Activated CD8-positive, alpha-beta memory T cell treated with anti-CD3 and anti-CD28 coated beads for 36 hours (primary cell): Measurements from ENCODE around the gene ADAP1. TPM values are rescaled to one million over a fixed set of nuclear protein-coding genes. Genes with fewer than 3 reads are reported as not detected.

Source experiments
- CTCF ChIA-PET: fragments of 350-600 bp; sonication (Branson Sonifier 250); formaldehyde crosslinking; loops from one replicate; lab custom pipeline; 2021; ENCODE audit warnings: antibody characterized with exemption; lab: Charles Lee
- POLR2A ChIA-PET: fragments of 350-600 bp; sonication (Branson Sonifier 250); formaldehyde crosslinking; loops from one replicate; lab custom pipeline; 2021; ENCODE audit warnings: antibody characterized with exemption; lab: Charles Lee
- total RNA-seq, 2 experiments: library from RNA; stranded (reverse); gene quantifications; one replicate each; pipeline ENCODE4 v1.2.3, GENCODE V29; 2021

Gene ADAP1
- total RNA-seq, 2 experiments from 2014 or later: 68.9 to 69.1 TPM

- ChIA-PET POLR2A (no interaction called here), CTCF (no interaction called here)
Measured at GRCh38 chr7:935164-935873, 19.2 kb downstream of the ADAP1 start.

GRCh38 chr7:934469-935163 is 19.9 kb downstream of the ADAP1 start:
- POLR2A ChIA-PET: no interaction called here
- CTCF ChIA-PET: no interaction called here

GRCh38 chr7:932651-932975 is 21.9 kb downstream of the ADAP1 start:
- CTCF ChIA-PET: interaction anchor here (0.8 kb wide), 1 partner anchor 10 kb away, joined by 3 read pairs; no protein-coding TSS in a partner anchor
- POLR2A ChIA-PET: no interaction called here

- ChIA-PET POLR2A (no interaction called here), CTCF (no interaction called here)
Measured at GRCh38 chr7:931871-932650, 22.4 kb downstream of the ADAP1 start.

GRCh38 chr7:930975-931758 is 23.3 kb downstream of the ADAP1 start:
- CTCF ChIA-PET: no interaction called here
- POLR2A ChIA-PET: no interaction called here

GRCh38 chr7:929311-929711 is 25.2 kb downstream of the ADAP1 start:
- CTCF ChIA-PET: interaction anchor here (0.9 to 1.5 kb wide), 3 partner anchors 10 to 64 kb away, joined by 3 to 4 read pairs (median 3); no protein-coding TSS in a partner anchor
- POLR2A ChIA-PET: interaction anchor here (0.6 kb wide), 2 partner anchors 11 to 23 kb away, joined by 3 to 5 read pairs; no protein-coding TSS in a partner anchor

- ChIA-PET POLR2A (no interaction called here), CTCF (interaction anchor here (1.1 kb wide), 1 partner anchor 16 kb away, joined by 5 read pairs; no protein-coding TSS in a partner anchor)
Measured at GRCh38 chr7:927031-927671, 27.3 kb downstream of the ADAP1 start.

- ChIA-PET CTCF (interaction anchor here (1.0 to 1.5 kb wide), 2 partner anchors 14 to 19 kb away, joined by 4 to 5 read pairs; no protein-coding TSS in a partner anchor), POLR2A (interaction anchor here (1.7 kb wide), 1 partner anchor 26 kb away, joined by 4 read pairs; no protein-coding TSS in a partner anchor)
Measured at GRCh38 chr7:926061-927030, 28.1 kb downstream of the ADAP1 start.

GRCh38 chr7:925601-926000 is 28.9 kb downstream of the ADAP1 start:
- ChIA-PET CTCF (interaction anchor here (1.0 to 1.5 kb wide), 2 partner anchors 15 to 18 kb away, joined by 4 to 5 read pairs; no protein-coding TSS in a partner anchor), POLR2A (interaction anchor here (1.7 kb wide), 1 partner anchor 27 kb away, joined by 4 read pairs; no protein-coding TSS in a partner anchor)

GRCh38 chr7:924541-925231 is 29.8 kb downstream of the ADAP1 start:
- CTCF ChIA-PET: interaction anchor here (0.7 kb wide), 1 partner anchor 54 kb away, joined by 3 read pairs; no protein-coding TSS in a partner anchor
- POLR2A ChIA-PET: interaction anchor here (0.5 to 1.7 kb wide), 4 partner anchors 28 to 1534 kb away, joined by 3 to 9 read pairs (median 4); no protein-coding TSS in a partner anchor

GRCh38 chr7:924042-924441 is 30.4 kb downstream of the ADAP1 start:
- ChIA-PET CTCF (interaction anchor here (1.5 kb wide), 1 partner anchor 16 kb away, joined by 8 read pairs; no protein-coding TSS in a partner anchor), POLR2A (interaction anchor here (1.3 to 2.1 kb wide), 2 partner anchors 51 to 307 kb away, joined by 3 to 22 read pairs; partner anchors contain the start of gene COX19)

GRCh38 chr7:923108-924041 is 31.1 kb downstream of the ADAP1 start:
- CTCF ChIA-PET: interaction anchor here (0.6 to 1.5 kb wide), 4 partner anchors 10 to 32 kb away, joined by 3 to 8 read pairs (median 4); no protein-coding TSS in a partner anchor
- POLR2A ChIA-PET: interaction anchor here (0.6 to 2.1 kb wide), 7 partner anchors 27 to 307 kb away, joined by 3 to 22 read pairs (median 3); partner anchors contain the start of genes COX19 and SUN1

GRCh38 chr7:922334-923107 is 32.0 kb downstream of the ADAP1 start:
- ChIA-PET POLR2A (interaction anchor here (1.0 to 2.1 kb wide), 5 partner anchors 29 to 306 kb away, joined by 3 to 22 read pairs (median 3); partner anchors contain the start of genes COX19 and SUN1), CTCF (interaction anchor here (1.1 to 1.5 kb wide), 3 partner anchors 11 to 19 kb away, joined by 3 to 8 read pairs (median 3); no protein-coding TSS in a partner anchor)
